AG20443 (cell line): ENCODE measurements around the gene C21orf91.
A peak's percentile ranks its signal among the peaks of the same experiment; 100 is the strongest.

Experiments
- DNase-seq: peaks from one replicate; pipeline ENCODE4 v3.0.0; 2012; ENCODE audit warnings: low spot score, mixed read lengths

C21orf91 gene

GRCh38 chr21:17819114-17819876 is at the start of gene C21orf91:
C21orf91 (minus strand) TSS chr21:17819356; CDS start chr21:17818318, 1,038 bp downstream.
- DNase-seq, result peak; percentile 95

- DNase-seq, result no peak
These were observed 47.4 kb upstream of the C21orf91 start for GRCh38 chr21:17866590-17866989.

GRCh38 chr21:17859661-17860060 is 40.5 kb upstream of the C21orf91 start:
- DNase-seq, result no peak

GRCh38 chr21:17858747-17859146 is 39.6 kb upstream of the C21orf91 start:
- DNase-seq, result no peak

GRCh38 chr21:17854745-17855144 is 35.6 kb upstream of the C21orf91 start:
- no peak for DNase-seq

GRCh38 chr21:17853393-17854275 is 34.5 kb upstream of the C21orf91 start:
- no peak for DNase-seq

- peak; percentile 94 for DNase-seq
These were observed 29.1 kb upstream of the C21orf91 start for GRCh38 chr21:17848228-17848627.

- DNase-seq, result no peak
These were observed 21.9 kb upstream of the C21orf91 start for GRCh38 chr21:17841103-17841502.

GRCh38 chr21:17834639-17835354 is 15.6 kb upstream of the C21orf91 start:
- no peak for DNase-seq

- DNase-seq, result peak; percentile 56
These were observed 10.3 kb upstream of the C21orf91 start for GRCh38 chr21:17829472-17829871.

- DNase-seq, result no peak
These were observed 9.1 kb upstream of the C21orf91 start for GRCh38 chr21:17828223-17828622.

- no peak for DNase-seq
These were observed 4.7 kb upstream of the C21orf91 start for GRCh38 chr21:17823846-17824245.

GRCh38 chr21:17821121-17821520 is 2.0 kb upstream of the C21orf91 start:
- DNase-seq, result no peak

GRCh38 chr21:17819877-17820229 is 697 bp upstream of the C21orf91 start:
- DNase-seq, result no peak

GRCh38 chr21:17818186-17819113 is 706 bp downstream of the C21orf91 start:
- DNase-seq, result peak; percentile 56

- no peak for DNase-seq
These were observed 5.8 kb downstream of the C21orf91 start for GRCh38 chr21:17813353-17813752.

GRCh38 chr21:17805966-17806365 is 13.2 kb downstream of the C21orf91 start:
- no peak for DNase-seq

GRCh38 chr21:17803536-17803935 is 15.6 kb downstream of the C21orf91 start:
- DNase-seq, result no peak

- peak; percentile 20 for DNase-seq
These were observed 16.6 kb downstream of the C21orf91 start for GRCh38 chr21:17802572-17802971.

- DNase-seq, result no peak
These were observed 19.6 kb downstream of the C21orf91 start for GRCh38 chr21:17799414-17800164.

- DNase-seq, result no peak
These were observed 20.4 kb downstream of the C21orf91 start for GRCh38 chr21:17798796-17799195.
